ENCODE data around the gene PTGER2. TPM values are rescaled to one million over a fixed set of nuclear protein-coding genes. Genes with fewer than 3 reads are reported as not detected.

PTGER2 gene
- polyA plus RNA-seq, 1 of the 3 experiments (the other 2 are of a cell fraction) = 0.67 TPM

GRCh38 chr14:52348776-52349175 is 34.7 kb downstream of the PTGER2 start:
- CTCF ChIA-PET = interaction anchor here (1.6 kb wide), 1 partner anchor 14 kb away, joined by 5 read pairs; no protein-coding TSS in a partner anchor
- Histone ChIP-seq H3K9me3 (no peaks in the 10 kb centered on the region), H3F3A (replicated peaks; ENCODE audit: insufficient read depth) (no peaks in the 10 kb centered on the region), H4K20me1 (ENCODE audit: insufficient read depth) (no peaks in the 10 kb centered on the region), H3K79me2 (ENCODE audit: insufficient read depth) (no peaks in the 10 kb centered on the region), H3K36me3 (replicated peaks in 1 of 2; ENCODE audit: control insufficient read depth in 1 of 2, insufficient read depth in 2 of 2, low read length in 1 of 2) (no peaks in the 10 kb centered on the region), H3K9me2 (no peaks in the 10 kb centered on the region), H3K4me3 (ENCODE audit: low read depth in 2 of 2, low read length in 1 of 2) (no peak overlapping the region), H3K27ac (ENCODE audit: low read depth in 2 of 2, low read length in 1 of 2) (no peak overlapping the region), H3K4me1 (ENCODE audit: control insufficient read depth in 1 of 2, insufficient read depth in 2 of 2, low read depth in 1 of 2, low read length in 1 of 2) (peaks cover 11 to 14% of the 10 kb centered on the region in 2 experiments), H3K27me3 (ENCODE audit: insufficient read depth) (no peaks in the 10 kb centered on the region), H2AFZ (ENCODE audit: low read depth) (no peak overlapping the region), H3K9ac (no peak overlapping the region), H3K4me2 (no peak overlapping the region)
- 27% methylated on average over 2 of the region's 2 CpGs for WGBS (ENCODE audit: low lambda C conversion rate)
- DNase-seq = no peak
- POLR2A ChIA-PET = no interaction called here
- TF ChIP-seq GABPA (IDR thresholded peaks at IDR 0.05; ENCODE audit: low read depth) = no peak
- no peak for TF ChIP-seq ZBTB33 (IDR thresholded peaks at IDR 0.05; ENCODE audit: borderline replicate concordance, low read depth)
- no peak for TF ChIP-seq RAD21 (IDR thresholded peaks at IDR 0.05; ENCODE audit: low read length)
- no peak for TF ChIP-seq TEAD4 (IDR thresholded peaks at IDR 0.05; ENCODE audit: borderline replicate concordance, insufficient read depth)
- no peak for TF ChIP-seq TCF12 (IDR thresholded peaks at IDR 0.05)
- no peak for TF ChIP-seq FOXJ3 (CRISPR knock-in tag; IDR thresholded peaks at IDR 0.05)
- no peak for TF ChIP-seq REST (IDR thresholded peaks at IDR 0.05; ENCODE audit: low read depth, low read length)

GRCh38 chr14:52349731-52350130 is 35.6 kb downstream of the PTGER2 start:
- no peak overlapping the region for H3K27ac ChIP-seq (ENCODE audit: low read depth in 2 of 2, low read length in 1 of 2)
- CTCF ChIA-PET = interaction anchor here (1.6 kb wide), 1 partner anchor 13 kb away, joined by 5 read pairs; no protein-coding TSS in a partner anchor
- no peak for TF ChIP-seq JUND (IDR thresholded peaks at IDR 0.05)
- TF ChIP-seq FOSL2 (IDR thresholded peaks at IDR 0.05; ENCODE audit: borderline replicate concordance, low read depth) = no peak
- TF ChIP-seq POLR2AphosphoS5 (IDR thresholded peaks at IDR 0.05; ENCODE audit: low read depth, low read length) = no peak
- TF ChIP-seq CHD2 (IDR thresholded peaks at IDR 0.05; ENCODE audit: low read length, partially characterized antibody) = no peak
- no peak for TF ChIP-seq NRF1 (IDR thresholded peaks at IDR 0.05; ENCODE audit: low read depth, low read length)
- TF ChIP-seq SMC3 (IDR thresholded peaks at IDR 0.05; ENCODE audit: low read depth, low read length) = no peak
- no peak for TF ChIP-seq IRF3 (IDR thresholded peaks at IDR 0.05; ENCODE audit: low read depth, low read length)
- TF ChIP-seq RAD21 (IDR thresholded peaks at IDR 0.05; ENCODE audit: low read length) = no peak
- no peak for TF ChIP-seq TAF1 (IDR thresholded peaks at IDR 0.05; ENCODE audit: borderline replicate concordance, low read depth, low read length)
- no peak for TF ChIP-seq GATA2 (CRISPR knock-in tag; IDR thresholded peaks at IDR 0.05)
- TF ChIP-seq FOXJ3 (CRISPR knock-in tag; IDR thresholded peaks at IDR 0.05) = no peak
- TF ChIP-seq GABPA (IDR thresholded peaks at IDR 0.05; ENCODE audit: low read depth) = no peak
- no peak for TF ChIP-seq ZBTB33 (IDR thresholded peaks at IDR 0.05; ENCODE audit: borderline replicate concordance, low read depth)

More at GRCh38 chr14:52349731-52350130, 35.6 kb downstream of the PTGER2 start:
- POLR2A ChIA-PET = no interaction called here
- H3K9ac ChIP-seq = no peak overlapping the region
- DNase-seq = no peak
- no peak overlapping the region for H3K4me3 ChIP-seq (ENCODE audit: low read depth in 2 of 2, low read length in 1 of 2)
- H4K20me1 ChIP-seq (ENCODE audit: insufficient read depth) = no peaks in the 10 kb centered on the region
- no peaks in the 10 kb centered on the region for H3K36me3 ChIP-seq (replicated peaks in 1 of 2; ENCODE audit: control insufficient read depth in 1 of 2, insufficient read depth in 2 of 2, low read length in 1 of 2)
- no peak overlapping the region for H2AFZ ChIP-seq (ENCODE audit: low read depth)
- H3K4me2 ChIP-seq = no peak overlapping the region
- 69% methylated on average over 2 of the region's 2 CpGs for WGBS (ENCODE audit: low lambda C conversion rate)
- peaks cover 11 to 20% of the 10 kb centered on the region in 2 experiments for H3K4me1 ChIP-seq (ENCODE audit: control insufficient read depth in 1 of 2, insufficient read depth in 2 of 2, low read depth in 1 of 2, low read length in 1 of 2)
- no peaks in the 10 kb centered on the region for H3K79me2 ChIP-seq (ENCODE audit: insufficient read depth)
- H3F3A ChIP-seq (replicated peaks; ENCODE audit: insufficient read depth) = peaks cover 6% of the 10 kb centered on the region
- H3K9me2 ChIP-seq = no peaks in the 10 kb centered on the region
- no peaks in the 10 kb centered on the region for H3K27me3 ChIP-seq (ENCODE audit: insufficient read depth)
- H3K9me3 ChIP-seq = no peaks in the 10 kb centered on the region

Data from SK-N-SH (cell line).